ENCODE results near the gene PCBP4.

The PCBP4 gene

DNA sequence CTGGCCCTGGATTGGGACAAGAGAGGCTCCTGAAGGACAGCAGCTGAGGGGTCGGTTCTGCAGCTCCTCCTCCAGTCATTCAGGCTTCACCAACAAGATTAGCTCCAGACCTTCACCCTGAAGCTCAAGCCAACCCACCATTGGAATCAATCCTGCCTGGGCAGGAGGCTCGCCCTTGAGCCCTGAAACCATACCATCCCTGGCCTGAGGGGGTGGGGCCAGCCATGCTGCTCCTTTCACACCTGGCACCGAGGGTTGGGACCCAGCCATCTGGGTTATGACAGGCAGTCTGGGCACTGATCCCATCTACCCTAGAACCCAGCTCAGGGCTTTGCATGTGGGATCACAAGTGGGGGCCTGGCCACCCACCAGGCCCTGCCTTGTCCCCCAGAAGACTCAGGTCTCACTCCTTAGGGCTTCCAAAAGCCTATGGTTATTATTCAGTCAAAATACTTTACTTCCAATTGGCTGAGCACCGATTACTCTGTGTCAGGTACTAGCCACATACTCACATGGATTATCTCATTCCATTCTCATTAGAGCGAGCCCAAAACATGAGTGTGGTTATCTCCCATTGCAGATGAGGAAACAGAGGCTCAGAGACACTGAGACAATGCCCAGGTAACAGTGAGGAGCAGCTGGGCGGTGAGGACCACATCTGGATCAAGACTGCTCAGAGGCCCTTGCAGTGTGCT, 3.5 kb upstream of the PCBP4 start:
- no peak for DNase-seq

DNA sequence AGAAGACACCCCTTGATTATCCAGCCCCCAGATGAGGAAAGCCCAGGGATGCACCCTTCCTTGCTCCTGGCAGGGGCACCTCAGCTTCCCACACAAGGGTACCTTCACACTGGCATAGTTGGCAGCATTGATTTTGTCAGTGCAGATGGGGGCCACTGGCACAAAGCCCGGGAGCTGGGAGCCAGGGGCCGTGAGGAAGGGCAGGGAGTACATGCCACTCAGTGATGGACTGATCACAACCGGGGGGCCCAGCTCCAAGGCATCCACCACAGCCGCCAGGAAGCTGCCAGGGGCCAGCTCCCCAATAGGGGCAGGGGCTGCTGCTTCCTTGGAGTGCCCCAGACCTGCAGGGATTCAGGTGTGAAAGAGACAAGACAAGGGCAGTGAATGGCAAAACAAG, 2.6 kb upstream of the PCBP4 start:
- no peak for DNase-seq

DNA sequence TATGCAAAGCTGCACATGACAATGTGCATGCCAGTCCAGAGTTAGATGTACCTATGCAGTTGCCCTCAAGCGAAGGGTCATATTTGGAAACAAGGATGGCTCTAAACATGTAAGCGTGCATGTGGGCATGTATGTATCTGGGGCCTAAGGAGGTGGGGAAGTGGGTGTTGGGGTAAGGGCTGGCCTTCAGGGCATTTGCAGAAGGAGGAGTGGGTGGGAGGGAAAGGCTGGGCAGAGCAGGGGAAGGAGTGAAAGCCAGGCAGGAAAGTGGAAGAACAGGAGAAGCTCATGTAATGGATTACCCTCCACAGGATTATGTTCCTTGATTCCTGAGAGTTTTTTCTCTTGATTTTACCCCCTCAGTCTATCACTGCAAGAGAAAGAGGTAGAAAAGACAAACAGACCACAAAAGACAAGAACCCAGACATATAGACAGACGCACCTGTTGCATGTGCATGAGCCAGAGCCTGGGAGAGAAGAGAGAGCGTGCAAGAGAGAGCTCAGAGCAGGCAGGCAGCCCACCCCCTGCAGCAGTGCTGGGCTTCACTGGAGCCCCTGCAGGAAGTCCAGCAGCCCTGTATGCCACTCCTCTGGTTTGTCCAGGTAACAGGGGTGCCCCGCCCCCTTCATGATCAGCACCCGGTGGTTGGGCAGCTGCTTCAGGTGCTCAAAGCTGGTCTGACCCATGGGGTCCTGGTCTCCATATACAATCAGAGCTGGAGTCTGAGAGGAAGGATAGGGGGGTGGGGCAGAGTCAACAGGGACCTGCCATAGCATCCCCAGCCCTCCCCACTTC, 1.8 kb upstream of the PCBP4 start:
- DNase-seq, result no peak

DNA sequence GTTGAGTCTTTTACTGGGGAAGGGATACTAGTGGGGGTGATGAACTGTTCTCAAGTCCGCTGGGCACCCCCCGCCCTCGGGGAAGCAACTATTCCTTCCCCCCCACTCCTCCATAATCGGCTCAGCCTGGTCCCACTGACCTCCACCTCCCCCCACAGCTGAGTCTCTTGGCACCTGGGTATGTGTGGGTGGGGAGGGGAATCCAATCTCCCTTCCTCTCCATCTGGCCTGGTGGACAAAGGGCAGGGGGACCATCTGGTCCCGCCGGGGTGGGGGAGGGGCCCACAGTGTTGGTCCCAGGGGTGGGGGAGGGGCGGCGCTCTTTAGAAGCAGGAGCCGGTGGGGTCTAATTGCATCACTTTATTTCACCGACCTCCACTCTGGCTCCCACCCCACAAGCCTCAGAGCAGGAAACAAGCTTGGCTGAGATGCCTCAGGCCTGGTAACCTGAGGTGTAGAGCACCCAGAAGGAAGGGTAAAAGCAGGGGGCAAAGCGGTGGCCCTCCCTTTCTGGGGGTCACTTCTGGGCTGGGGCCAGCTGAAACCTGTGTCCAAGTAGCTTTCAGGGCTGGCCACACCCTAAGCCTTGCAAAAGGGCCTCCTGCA, 1.0 kb upstream of the PCBP4 start:
- DNase-seq, result no peak

DNA sequence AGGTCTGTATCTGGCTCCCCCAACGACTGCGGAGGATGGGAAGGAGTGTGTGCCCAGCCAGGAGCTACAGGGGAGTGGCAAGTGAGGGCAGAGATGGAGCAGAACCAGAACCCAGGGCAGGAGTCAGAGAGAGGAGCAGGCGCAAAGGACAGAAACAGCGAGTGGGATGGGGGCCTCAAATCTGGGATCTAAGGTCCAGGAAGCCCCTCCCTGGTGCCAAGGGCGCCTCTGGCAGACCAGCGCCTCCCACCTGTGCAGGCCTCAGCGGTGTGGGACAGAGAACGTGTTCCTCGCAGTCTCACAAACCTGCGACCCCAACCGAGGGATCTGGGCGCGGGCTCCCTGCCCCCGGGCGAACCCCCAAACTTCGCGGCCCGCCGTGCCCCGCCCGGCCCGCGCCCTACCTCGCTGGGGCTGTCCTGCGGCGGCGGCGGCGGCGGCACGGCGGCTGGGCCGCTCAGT, 301 bp downstream of the PCBP4 start:
- DNase-seq, result no peak

DNA sequence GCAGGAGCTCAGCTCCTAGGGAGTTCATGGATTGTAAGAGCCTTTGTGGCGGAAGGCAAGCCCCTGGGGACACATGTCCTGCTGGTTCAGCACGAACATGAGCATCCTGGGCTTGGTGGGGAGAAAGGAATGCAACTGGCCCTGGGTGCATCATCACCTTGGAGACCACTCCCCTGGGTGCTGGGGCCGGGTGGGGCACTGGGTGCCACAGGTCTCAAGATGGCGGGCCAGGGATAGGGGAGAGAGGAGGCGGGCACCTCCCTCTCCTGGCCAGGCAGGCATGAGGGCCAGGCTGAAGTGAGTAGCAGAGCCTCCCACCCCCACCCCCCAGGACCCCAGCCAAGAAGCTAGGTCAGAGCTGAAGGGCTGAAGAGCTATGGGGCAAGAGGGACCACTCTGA, 768 bp downstream of the PCBP4 start:
- DNase-seq, result no peak

DNA sequence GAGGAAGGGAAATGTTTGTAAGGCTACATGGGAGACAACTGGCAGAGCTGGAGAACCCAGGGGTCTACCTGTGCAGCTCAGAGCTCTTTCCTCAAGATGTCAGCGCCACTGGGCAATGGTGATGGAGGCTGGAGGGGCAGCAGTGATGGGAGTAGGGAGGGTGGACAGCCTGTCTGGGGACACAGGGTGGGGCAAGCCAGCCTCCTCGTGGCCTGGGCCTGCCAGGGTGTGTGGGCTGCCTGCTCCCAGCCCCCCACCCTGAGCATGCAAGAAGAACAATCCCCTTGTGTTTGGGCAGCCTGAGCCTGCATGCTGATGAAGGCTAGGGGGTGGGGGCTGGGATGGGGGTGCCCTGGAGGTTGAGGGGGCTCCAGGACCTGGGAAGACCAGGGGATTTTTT, 1.2 kb downstream of the PCBP4 start:
- DNase-seq, result no peak

DNA sequence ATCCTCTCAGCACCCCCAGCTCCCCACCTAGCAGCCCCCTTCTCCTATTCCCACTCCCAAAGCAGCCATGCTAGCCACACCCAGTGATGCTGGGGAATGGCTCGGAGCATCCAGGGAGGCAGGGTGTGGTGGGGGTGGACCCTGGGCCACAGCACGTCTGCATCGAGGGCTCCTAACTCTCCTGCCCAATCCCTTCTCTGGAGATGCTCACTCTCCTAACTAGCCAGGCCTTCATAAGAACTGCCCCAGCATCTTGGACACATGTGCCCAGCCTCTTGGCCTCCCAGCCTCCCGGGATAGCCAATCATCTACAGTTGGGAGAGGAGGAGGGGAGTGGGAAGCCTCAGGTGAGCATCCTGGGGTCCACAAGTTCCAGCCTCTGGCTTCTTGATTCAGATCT, 2.7 kb downstream of the PCBP4 start:
- no peak for DNase-seq

DNA sequence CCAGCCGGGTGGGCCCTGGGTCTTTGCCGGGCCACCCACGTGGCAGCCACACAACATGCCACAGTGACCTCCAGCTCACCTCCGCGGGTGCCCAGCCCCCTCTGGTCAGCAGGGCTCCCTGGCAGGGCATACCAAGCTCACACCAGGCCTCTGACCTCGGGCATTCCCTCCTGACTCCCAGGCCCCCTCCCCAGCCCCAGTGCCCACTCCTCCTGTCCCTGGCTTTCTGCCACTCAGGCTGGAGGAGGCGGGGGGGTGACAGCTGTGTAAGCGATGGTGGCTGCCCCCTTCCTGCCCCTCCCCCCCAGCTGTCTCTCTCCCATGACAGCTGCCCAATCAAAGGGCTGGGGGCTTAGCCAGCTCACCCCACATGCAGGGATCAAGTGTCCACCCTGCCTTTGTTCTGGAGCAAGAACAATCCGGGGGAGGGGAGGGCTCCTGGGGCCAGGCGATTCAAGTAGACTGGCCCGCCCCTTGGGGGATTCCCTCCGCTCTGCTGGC, 3.3 kb downstream of the PCBP4 start:
- DNase-seq, result no peak

DNA sequence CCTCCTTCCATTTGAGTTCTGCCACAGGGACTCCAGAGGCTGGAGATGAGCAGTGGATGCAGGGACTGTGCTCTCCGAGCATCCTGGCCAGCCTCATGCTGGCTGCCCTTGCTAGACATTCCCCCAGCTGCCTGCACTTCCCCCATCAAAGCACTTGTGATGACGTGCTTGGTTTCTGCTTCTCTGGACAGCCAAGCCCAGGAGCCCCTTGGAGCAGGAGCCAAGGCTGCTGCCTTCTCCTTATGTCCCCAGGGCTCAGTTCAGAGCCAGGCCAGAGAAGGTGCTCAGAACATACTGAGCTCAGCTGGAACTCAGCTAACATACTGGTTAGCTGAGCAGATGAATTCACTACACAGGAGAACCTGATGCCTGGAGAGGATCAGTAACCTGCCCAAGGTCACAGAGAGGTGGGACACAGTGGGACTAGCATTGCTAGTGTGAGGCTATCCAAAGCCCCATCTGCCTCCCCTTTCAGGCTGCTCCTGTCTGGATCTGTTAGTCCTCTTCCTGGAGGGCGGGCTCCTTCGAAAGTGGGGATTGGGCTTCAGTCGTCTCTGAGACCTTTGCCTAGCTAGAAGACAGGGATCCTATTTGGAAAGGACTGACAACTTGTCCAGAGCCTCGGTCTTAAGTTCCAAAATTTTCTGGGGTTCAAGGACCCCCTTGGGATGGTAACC, 4.3 kb downstream of the PCBP4 start:
- no peak for DNase-seq

DNA sequence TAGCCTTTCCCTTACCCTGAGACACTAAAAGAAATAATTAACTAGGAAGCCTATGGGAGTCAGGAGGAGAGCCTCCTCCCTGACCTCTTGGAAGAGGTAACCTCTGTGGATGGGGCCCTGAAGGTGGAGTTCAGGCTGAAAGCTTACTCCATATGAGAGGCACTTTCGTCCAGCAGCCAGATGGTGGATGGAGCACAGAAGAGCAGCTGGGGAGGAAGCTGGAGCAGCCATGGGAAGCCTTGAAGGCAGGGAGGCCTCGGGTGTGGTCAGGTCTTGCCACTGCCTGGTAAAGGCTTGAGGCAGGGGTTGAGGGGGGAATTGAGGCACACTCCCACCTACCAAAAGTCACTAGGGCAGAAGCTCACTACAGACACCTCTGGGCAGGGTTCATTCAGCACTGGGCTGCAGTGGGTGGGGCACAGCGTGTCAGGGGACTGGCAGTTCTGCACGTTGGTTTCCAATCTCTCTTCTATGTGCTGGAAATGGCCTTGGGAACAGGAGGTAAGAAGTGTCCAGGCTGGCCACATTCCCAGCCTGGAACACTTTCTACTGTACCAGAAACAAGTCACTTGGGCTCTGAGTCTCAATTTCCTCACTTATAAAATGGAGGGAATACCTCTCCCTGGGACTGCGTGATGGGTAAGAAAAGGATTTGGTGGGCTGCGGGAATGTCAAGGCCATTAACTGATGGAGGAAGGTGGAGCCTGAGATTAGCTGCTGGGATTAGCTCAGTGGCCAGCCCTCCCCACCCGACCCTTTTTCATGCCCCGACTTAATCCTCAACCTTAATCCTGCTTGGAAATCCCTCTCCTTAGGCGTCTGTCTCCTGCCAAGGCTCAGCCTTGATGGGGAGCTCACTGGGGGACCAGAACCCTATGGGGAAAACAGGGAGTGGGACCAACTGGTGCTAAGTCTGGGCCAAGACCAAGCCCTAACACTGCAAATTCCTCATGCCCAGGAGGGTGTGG, 5.4 kb downstream of the PCBP4 start:
- DNase-seq, result no peak

DNA sequence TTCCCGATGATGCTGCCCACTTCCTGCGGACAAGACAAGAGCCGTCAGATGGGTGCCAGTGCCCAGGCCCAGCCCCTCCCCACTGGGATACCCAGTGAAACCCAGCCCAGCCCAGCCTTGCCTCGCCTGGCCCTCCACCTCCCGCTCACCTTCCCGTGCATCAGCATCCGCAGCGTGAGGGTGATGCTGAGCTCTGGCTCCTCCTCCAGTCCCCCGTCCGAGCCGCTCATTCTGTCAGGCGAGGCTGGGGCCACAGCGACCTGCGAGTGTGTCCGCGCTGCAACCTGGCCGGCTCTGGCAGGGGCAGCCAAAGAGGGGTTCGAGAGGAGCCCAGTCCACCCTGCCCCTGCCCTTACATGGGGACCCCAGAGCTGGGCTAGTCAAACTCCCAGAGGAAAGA, 6.2 kb downstream of the PCBP4 start:
- no peak for DNase-seq

DNA sequence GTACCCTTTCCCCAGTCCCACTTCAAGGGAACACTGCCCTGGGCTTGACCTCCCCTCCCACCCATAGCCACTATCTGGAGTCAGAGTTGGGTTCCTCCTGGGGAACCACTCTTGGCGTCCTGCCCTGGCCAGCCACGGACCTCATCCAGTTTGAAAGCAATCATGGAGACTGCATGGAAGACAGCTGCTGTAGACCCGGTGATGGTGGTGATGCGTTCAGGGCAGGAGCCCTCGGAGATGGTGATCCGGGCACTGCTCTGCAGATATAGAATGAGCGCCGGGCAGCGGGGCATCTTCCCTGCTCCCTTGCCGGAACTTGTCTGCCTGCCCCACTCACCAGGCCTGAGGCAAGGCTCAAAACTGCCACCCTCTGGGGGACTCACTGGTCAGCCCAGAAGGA, 6.9 kb downstream of the PCBP4 start:
- no peak for DNase-seq

DNA sequence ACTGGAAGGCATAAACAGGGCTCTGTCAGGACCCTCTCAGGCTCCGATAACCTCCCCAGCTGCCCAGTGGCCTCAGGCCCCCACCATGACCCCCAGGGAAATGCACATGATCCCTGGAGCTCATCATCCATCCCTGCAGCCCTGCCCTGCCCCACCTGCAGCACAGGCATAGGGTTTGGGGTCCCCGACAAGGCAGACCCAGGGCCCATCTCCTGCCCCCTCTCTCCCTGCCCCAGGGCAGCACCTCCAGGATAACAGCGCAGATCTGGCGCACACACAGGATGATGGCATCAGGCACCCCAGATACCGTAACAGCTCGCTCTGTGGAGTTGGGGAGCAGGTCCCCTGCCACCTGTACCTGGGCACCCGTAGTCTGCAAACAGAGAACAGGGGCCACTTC, 7.6 kb downstream of the PCBP4 start:
- DNase-seq, result no peak

DNA sequence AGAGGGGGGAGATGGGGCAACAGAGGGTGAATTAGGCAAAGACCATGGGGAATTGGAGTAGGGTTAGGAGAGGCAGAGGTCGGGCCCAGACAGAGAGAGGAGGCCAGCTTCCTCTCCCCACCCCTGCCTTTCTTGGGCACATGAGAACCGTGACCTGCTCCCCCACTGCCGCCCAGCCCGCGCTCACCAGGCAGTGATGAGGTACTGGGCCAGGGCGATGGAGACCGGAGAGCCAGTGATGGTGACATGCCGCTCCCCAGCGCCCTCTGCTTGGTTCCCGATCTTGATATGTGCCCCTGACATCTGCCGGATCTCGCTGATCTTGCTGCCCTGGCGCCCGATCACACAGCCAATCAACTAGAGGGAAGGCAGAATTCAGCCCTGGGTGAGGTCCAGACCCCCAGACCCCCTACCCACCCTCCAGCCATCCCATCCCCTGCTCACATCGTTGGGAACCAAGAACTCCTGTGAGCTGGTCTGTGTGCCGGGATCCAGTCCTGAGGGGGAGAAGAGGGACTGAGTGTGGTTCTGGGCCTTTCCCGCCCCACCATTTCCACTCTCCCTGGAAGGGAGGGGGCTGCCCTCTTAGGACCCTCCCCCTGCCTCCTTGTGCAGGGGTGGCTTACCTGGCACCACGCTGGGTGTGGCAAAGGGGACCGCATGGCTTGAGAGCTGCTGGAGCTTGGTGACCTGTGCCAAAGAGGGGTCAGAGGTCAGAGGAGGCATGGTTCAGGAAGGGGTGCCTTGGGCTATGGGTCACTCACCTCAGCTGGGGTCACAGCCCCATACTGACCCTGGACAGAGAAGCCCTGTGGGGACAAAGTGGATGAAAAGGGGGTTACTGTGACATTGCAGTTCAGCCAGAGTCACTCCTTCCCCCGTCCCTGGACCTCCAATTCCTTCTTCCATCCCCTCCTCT, 8.4 kb downstream of the PCBP4 start:
- no peak for DNase-seq

DNA sequence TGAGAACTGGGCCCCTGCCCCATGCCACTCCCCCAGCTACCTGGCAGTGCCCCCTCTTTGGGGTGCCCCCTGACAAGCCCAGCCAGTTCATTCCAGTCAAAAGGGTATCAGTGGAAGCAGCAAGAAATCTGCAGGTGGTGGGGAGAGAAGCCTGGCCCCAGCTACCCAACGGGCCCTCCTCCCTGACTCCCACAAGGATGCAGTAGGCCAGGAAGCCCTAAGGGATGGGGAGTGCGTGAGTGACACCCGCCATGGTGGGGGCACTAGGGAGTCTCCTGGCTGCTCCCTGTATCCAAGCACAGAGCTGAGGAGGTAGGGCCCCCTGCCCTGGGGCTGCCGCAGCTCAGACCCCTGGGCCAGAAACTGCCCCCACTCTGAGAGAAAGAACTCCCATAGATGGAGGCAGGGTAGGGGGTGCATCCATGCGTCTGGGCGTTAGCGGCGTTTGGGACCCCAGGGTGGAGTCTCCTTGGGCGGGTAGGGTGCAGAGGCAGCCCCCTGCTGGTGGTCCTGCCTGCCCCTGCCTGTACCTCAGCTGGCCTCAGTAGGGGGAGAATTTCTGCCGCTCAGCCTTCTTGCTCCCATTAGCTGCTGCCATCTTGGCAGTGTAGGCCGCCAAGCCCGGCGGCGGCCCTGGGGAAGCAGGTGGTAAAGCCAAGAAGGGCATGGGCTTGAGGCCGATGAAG, 9.6 kb downstream of the PCBP4 start:
- no peak for DNase-seq

DNA sequence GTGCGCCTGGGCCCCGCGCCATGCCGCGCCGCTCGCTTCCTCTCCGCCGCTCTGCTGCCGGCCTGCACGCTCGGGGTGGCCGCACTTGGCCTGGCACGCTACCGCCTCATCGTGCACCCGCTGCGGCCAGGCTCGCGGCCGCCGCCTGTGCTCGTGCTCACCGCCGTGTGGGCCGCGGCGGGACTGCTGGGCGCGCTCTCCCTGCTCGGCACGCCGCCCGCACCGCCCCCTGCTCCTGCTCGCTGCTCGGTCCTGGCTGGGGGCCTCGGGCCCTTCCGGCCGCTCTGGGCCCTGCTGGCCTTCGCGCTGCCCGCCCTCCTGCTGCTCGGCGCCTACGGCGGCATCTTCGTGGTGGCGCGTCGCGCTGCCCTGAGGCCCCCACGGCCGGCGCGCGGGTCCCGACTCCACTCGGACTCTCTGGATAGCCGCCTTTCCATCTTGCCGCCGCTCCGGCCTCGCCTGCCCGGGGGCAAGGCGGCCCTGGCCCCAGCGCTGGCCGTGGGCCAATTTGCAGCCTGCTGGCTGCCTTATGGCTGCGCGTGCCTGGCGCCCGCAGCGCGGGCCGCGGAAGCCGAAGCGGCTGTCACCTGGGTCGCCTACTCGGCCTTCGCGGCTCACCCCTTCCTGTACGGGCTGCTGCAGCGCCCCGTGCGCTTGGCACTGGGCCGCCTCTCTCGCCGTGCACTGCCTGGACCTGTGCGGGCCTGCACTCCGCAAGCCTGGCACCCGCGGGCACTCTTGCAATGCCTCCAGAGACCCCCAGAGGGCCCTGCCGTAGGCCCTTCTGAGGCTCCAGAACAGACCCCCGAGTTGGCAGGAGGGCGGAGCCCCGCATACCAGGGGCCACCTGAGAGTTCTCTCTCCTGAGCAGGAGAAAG, 11.1 kb downstream of the PCBP4 start:
- DNase-seq, result no peak

DNA sequence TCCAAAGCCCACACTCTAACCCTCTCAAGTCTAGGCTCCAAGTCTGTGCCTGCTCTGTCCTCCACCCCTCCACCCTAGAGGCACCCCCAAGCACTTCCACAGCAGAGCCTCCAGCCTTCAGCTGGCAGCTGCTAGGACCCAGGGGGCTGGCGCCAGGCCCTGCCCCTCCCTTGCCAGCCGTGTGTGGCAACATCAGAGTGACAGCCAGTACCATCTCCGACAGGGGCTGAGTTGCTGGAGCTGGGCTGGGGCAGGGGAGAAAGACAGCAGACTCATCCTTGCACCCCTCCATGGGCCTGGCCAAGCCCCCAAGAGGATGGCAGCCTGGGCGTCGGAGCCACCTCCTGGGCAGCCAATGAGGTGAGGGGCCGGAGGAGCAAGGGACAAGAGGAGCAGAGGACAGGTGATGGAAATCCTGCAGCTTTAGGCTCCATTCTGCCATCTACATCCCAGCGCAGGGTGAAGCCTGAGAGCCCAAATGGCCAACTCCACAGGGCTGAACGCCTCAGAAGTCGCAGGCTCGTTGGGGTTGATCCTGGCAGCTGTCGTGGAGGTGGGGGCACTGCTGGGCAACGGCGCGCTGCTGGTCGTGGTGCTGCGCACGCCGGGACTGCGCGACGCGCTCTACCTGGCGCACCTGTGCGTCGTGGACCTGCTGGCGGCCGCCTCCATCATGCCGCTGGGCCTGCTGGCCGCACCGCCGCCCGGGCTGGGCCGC, 11.9 kb downstream of the PCBP4 start, which contains the start of gene GPR62:
TSS of gene GPR62 (plus strand) at position 207 of the 718 bp plus-strand sequence. CDS start at position 479, 272 bp downstream.
- DNase-seq, result no peak

DNA sequence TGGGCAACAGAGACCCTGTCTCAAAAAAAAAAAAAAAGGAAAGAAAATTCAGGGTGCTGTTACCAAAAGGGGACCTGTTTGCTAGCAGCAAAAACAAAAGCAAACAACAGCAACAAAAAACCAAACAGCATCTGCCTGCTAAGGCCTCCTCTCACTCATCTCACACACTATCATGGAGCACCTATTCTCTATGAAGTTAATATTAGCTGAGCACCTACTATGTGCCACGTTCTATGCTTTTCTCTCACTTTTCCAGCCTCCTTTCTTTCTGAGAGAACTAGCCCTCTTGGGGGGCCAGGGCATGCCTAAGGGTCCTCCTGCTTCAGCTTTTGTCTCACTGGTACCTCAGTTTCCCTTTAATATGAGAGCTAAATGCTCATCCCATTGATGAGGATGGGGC, 12.5 kb downstream of the PCBP4 start:
- DNase-seq, result no peak
